ENCODE measurements around the gene IRF6. TPM values are rescaled to one million over a fixed set of nuclear protein-coding genes. Genes with fewer than 3 reads are reported as not detected.

Gene IRF6
- total RNA-seq, 1 donor from 2014 or later, result 23.4 TPM

GRCh38 chr1:209742409-209743144 lies 63.4 kb downstream of the IRF6 start:
- TF ChIP-seq CTCF (IDR thresholded peaks at IDR 0.05; ENCODE audit: unreplicated experiment), result no peak
- no peak overlapping the region for H3K4me3 Mint-ChIP-seq (ENCODE audit: low read depth)
- no peaks in the 10 kb centered on the region for H3K9me3 Mint-ChIP-seq (ENCODE audit: low read depth)
- H3K36me3 Mint-ChIP-seq (ENCODE audit: insufficient read depth), result no peaks in the 10 kb centered on the region
- no peak overlapping the region for H3K27ac Mint-ChIP-seq
- DNase-seq (ENCODE audit: low spot score, unreplicated experiment), result no peak
- H3K4me1 Mint-ChIP-seq (ENCODE audit: low read depth), result no peaks in the 10 kb centered on the region
- peaks cover 3% of the 10 kb centered on the region for H3K27me3 Mint-ChIP-seq

GRCh38 chr1:209741889-209742288 lies 64.1 kb downstream of the IRF6 start:
- no peaks in the 10 kb centered on the region for H3K36me3 Mint-ChIP-seq (ENCODE audit: insufficient read depth)
- no peak for TF ChIP-seq CTCF (IDR thresholded peaks at IDR 0.05; ENCODE audit: unreplicated experiment)
- peaks cover 3% of the 10 kb centered on the region for H3K27me3 Mint-ChIP-seq
- H3K4me1 Mint-ChIP-seq (ENCODE audit: low read depth), result no peaks in the 10 kb centered on the region
- H3K27ac Mint-ChIP-seq, result no peak overlapping the region
- no peaks in the 10 kb centered on the region for H3K9me3 Mint-ChIP-seq (ENCODE audit: low read depth)
- no peak overlapping the region for H3K4me3 Mint-ChIP-seq (ENCODE audit: low read depth)
- no peak for DNase-seq (ENCODE audit: low spot score, unreplicated experiment)

GRCh38 chr1:209741193-209741592 lies 64.7 kb downstream of the IRF6 start:
- peaks cover 8% of the 10 kb centered on the region for H3K27me3 Mint-ChIP-seq
- no peaks in the 10 kb centered on the region for H3K4me1 Mint-ChIP-seq (ENCODE audit: low read depth)
- DNase-seq (ENCODE audit: low spot score, unreplicated experiment), result no peak
- no peak for TF ChIP-seq CTCF (IDR thresholded peaks at IDR 0.05; ENCODE audit: unreplicated experiment)
- no peaks in the 10 kb centered on the region for H3K36me3 Mint-ChIP-seq (ENCODE audit: insufficient read depth)
- H3K9me3 Mint-ChIP-seq (ENCODE audit: low read depth), result no peaks in the 10 kb centered on the region
- no peak overlapping the region for H3K4me3 Mint-ChIP-seq (ENCODE audit: low read depth)
- H3K27ac Mint-ChIP-seq, result no peak overlapping the region

- no peaks in the 10 kb centered on the region for H3K9me3 Mint-ChIP-seq (ENCODE audit: low read depth)
- no peaks in the 10 kb centered on the region for H3K36me3 Mint-ChIP-seq (ENCODE audit: insufficient read depth)
- H3K27me3 Mint-ChIP-seq, result peaks cover 14% of the 10 kb centered on the region
- no peaks in the 10 kb centered on the region for H3K4me1 Mint-ChIP-seq (ENCODE audit: low read depth)
- TF ChIP-seq CTCF (IDR thresholded peaks at IDR 0.05; ENCODE audit: unreplicated experiment), result no peak
- H3K4me3 Mint-ChIP-seq (ENCODE audit: low read depth), result no peak overlapping the region
- DNase-seq (ENCODE audit: low spot score, unreplicated experiment), result no peak
- no peak overlapping the region for H3K27ac Mint-ChIP-seq
Observed at GRCh38 chr1:209738270-209738669, 67.7 kb downstream of the IRF6 start.

DNA sequence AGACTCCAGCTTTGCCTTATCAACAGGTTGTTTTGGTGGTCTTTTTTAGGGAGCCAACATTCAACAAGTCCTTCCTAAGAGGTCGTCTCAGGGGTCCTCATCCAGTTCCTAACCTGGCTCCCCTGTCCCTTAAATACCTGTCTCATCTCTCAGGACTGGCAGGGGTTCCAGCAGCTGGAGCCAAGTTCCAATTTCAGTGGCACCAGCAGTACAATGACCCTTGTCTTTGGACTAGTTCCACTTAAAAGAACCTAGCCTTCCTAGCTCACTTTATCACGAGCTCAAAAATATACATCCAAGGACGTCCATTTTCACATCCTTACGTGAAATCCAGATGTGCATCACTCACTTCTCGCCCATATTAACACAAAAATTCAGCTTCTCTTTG lies 68.8 kb downstream of the IRF6 start:
- Mint-ChIP-seq H3K27ac (no peak overlapping the region), H3K4me1 (ENCODE audit: low read depth) (no peaks in the 10 kb centered on the region), H3K4me3 (ENCODE audit: low read depth) (no peak overlapping the region), H3K27me3 (peaks cover 14% of the 10 kb centered on the region), H3K36me3 (ENCODE audit: insufficient read depth) (no peaks in the 10 kb centered on the region), H3K9me3 (ENCODE audit: low read depth) (no peaks in the 10 kb centered on the region)
- no peak for TF ChIP-seq CTCF (IDR thresholded peaks at IDR 0.05; ENCODE audit: unreplicated experiment)
- no peak for DNase-seq (ENCODE audit: low spot score, unreplicated experiment)

All from progenitor cell of endocrine pancreas (in vitro differentiated cells).